HG03159 (cell line): ENCODE results near the gene RAB30.

Experiments
- ATAC-seq: cut with Tn5 transposase; IDR thresholded peaks from one replicate; pipeline ENCODE4 v1.9.1; 2021; ENCODE audit warnings: mild to moderate bottlenecking, moderate library complexity; ENCODE audit not compliant: unreplicated experiment

Gene RAB30

DNA sequence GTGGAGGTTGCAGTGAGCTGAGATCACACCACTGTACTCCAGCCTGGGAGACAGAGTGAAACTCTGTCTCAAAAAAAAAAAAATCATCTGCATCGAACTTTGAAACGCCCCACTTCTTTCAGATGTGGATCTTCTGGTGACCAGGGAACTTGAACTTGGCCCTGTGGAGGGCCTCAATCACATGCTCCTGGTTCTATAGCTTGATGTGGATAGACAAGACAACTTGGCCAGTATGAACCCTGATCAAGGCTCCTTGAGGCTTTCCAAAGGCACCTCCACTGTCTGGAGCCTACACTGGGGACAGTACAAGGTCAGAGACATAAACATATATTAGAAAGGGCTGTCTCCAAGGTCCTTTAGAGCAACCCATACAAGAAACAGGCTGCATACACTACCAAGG, 30.6 kb downstream of the RAB30 start:
- no peak for ATAC-seq

DNA sequence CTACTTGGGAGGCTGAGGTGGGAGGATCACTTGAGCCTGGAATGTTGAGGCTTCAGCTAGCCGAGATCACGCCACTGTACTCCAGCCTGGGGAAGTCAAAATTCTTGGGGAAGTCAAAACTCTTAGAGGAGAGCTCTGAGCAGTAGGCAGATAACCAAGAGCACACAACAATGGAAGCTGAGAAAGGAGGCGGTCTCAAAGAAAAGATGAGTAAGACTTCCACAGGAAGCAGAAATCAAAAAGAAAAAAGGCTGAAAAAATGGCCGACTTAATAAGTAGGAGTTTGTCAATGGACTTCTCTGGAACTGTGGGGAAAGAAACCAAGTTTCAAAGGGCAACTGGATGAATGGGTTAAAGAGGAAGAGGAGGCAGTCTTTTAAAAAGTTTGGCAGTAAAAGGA, 32.1 kb downstream of the RAB30 start:
- no peak for ATAC-seq

DNA sequence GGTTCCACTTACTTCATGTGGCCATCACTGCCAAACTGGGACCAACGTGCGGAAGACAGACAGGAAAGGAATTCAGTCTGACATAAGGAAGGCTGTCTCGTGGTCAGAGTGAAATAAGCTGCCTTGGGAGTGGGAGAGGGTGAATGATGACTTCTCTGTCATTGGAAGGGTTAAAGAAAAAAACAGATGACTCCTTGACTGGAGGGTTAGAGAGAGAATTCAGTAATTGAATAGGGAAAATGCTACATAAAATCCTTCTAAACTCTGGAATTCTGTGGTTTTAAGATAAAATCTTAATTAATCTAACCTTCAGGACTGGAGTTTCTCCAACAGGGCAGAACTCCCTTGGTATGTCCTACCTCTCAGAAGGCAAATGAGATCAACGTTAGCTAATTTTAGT, 33.8 kb downstream of the RAB30 start:
- no peak for ATAC-seq

DNA sequence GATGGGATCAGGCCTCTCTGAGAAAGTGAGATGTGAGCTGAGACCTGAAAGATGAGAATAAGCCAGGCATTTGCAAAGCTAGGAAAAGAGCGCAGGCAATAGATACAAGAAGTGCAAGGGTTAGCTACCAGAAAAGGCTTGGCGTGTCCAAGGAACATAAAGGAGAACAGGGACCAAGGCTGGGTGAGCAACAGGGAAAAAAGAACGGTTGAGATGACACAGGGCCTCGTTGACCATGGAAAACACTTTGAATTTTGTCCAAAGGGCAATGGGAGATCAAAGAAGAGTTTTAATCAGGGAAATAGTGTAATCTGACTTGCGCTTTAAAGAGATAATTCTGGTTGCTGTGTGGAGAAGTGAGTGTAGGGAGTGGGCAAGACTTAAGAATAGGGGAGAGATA, 35.0 kb downstream of the RAB30 start:
- no peak for ATAC-seq

DNA sequence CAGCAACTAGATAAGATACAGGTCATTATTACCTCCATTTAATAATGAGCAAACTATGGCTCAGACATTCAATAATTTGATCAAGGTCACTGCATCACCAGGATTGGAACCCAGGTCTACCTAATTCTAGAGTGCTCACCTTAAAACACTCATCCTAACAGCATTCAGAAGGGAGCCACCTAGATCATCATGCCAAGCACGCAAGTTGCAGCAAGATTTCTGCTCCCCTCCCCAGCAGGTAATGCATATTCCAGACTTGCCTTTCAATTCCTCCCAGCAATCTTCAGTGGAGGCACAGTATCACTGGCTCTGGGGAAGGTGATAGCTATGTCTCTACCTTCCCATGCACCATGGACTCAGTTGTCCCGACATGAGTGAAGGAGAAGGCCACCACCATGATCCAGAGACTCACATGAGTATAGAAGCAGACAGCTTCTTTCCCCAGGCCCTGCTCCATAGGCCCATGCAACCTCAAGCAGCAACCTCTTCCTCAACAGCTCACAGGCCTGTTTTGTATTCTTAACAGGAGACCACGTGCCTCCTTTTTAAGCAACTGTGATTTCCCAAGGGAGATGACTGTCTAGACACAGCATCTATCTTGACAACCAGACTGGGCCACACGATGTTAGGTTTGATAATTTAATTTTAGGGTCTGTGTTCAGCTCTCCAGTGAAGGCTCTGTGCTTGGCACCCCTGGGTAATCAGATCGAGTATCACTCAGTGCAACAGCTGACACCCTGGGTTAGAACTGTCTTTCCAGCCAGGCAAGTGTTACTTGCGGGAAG, 36.4 kb downstream of the RAB30 start:
- ATAC-seq, result no peak

DNA sequence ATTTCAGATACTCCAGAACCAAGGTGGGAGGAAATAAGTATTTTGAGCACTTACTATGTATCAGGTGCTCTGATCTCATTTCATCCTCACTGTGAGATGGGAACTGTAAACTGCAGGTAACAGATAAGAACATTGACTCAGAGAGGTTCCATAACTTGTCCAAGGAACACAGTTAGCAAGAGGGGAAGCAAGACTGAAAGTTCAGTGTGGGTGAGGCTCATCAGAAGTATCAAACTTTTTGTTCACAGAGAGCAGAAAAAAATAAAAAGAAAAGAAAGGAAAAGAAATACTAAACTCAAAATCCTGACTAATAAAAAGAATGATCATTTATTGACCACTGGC, 37.1 kb downstream of the RAB30 start:
- no peak for ATAC-seq

DNA sequence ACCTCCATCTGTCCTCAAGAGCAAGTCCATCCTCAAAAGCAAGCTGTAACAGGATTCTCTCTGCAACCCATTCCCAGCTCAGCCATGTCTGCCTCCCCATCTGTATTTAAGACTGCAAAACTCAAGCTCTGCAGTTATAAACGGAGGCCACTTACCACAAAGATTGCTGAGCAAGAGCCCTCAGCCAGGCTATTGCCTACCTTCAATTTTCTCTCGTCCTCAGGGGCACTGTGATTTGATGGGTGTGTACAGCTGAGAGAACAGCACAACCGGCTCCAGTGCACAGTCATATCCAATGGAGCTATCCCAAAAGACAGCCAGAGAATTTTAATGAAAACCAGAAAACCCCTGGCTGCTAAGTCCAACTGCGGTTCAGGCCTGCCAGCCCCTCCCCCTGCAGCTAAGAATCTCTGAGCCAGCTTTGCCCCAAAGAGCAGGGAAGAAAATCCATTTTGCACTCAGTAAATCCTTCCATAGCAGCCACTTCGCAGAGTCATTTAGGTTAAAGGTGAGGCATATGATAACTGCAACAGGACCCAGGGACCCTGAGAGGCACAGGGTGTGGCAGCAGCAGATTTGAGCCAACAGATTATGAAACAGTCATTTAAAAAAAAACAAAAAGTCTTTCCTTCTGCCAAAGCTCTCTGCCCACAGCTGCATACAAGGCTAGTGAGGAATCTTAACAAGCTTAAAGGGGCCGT, 37.6 kb downstream of the RAB30 start:
- no peak for ATAC-seq

DNA sequence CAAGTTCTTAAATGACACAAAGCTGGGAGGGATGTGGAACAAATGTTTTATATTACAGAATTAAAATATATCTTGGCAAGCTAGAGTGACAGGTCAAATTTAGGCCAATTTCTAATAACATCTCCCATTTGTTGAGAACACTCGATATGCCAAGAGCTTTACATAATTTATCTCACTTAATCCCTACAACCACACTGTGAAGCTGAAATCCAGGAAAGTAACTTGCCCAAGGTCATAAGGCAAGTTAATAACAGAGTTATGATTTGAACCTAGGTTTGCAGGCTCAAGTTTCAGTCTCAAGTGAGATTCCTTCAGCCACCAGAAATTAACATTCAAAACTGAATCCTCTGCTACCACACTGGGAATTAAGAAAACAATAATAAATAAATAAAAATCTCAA, 38.3 kb downstream of the RAB30 start:
- ATAC-seq, result no peak

DNA sequence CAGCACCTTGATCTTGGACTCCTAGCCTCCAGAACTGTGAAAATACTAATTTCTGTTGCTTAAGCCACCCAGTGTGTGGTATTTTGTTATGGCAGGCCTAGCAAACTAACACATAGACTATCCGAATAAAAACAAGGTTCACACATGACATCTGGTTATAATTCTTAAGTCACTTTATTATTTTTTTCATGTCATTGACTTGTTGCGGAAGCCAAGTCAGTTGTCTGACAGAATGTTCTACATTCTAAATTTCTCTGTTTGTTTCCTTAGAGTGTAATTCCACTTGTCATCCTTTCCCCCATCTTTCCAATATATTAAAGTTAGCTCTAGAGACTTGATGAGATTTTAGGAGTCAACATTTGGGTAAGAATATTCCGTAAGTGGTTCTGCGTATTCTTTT, 40.6 kb downstream of the RAB30 start:
- ATAC-seq, result no peak

DNA sequence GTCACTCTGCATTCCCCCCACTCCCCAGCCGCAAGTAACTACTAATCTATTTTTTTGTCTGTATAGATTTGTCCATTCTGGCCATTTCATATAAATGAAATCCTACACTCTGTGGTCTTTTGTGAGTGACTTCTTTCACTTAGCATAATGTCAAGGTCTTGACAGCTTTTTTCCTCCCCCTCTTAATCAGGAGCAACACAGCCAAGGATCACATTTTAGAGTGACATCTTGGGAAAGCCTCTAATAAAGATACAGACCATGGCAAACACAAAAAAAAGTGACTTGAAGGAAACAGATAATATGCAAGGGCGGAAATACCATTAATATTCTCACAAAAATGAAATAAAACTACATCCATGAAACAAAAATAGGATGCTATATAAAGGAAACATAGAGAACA, 43.9 kb downstream of the RAB30 start:
- no peak for ATAC-seq

DNA sequence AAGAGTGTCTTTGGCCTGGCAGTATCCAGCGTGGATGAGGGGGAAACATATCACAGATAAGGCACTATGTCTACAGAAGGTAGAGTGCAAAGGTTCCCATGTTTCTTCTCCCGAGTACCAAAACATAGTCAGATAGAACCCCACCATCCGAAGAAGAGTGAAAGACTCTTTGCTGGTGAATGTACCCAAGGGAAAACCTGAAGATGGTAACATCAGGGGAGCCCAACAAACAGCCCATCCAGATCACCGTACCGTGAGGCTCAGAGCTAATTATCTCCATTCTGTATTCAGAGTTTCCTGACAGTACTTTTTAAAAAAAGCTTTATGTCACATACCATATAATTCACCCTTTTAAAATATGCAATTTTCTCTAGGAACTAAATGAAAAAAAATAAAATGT, 44.4 kb downstream of the RAB30 start:
- ATAC-seq, result no peak

DNA sequence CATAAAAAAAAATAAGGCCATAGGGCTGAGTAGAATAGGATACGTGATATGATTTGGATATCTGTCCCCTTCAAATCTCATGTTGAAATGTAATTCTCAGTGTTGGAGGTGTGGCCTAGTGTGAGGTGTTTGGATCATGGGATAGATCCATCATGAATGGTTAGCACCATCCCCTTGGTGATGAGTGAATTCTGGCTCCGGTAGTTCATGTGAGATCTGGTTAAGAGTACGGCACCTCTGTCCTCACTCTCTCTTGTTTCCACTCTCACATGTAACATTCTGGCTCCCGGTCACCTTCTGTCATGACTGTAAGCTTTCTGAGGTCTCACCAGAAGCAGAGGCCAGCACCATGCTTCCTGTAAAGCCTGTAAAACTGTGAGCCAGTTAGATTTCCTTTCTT, 45.5 kb downstream of the RAB30 start:
- ATAC-seq, result no peak

DNA sequence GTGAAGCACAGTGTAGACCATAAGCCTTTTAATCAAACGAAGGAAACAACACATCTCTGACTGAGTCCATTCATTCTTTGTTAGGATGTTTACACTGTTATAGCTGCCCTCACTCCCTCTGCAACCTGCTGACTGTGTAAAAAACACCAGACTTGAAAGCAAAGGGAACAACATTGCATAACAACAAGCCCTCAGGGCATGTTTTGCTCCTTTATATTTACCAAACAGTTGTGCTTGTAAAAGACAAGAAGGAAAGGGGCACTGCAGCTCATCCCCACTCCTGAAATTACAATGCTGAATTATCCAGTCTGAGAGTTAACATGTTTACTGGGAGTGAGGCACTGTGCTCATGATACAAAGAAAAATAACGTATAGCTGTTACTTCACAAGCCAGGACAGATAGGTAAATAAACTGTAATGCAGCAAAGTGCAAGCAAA, 46.4 kb downstream of the RAB30 start:
- ATAC-seq, result no peak

DNA sequence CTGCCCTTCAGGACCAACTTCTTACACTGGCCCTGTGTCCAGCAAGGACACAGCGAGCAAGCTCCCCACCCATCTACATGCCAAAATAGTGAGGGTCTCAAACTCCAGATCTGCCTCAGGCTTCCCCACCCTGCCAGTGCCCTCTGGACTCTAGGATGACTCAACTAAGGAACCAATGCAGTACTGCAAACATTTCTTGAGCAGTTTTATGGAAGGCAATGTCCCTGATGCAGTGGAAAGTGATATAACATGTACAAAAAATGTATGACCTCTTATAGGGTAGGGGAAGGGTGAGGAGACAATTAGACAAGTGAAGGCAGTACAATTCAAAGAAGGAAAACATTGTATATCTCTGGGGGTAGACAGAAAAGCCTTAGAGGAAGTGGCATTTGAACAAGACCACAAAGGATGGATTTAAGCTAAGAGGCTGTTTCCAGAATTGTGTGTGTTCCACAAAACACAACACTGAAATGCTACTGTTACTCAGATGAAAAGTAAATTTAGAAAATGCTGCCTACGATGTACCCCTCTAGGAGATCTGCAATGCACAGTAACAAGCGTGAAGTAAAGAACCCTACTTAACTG, 47.3 kb downstream of the RAB30 start:
- no peak for ATAC-seq

DNA sequence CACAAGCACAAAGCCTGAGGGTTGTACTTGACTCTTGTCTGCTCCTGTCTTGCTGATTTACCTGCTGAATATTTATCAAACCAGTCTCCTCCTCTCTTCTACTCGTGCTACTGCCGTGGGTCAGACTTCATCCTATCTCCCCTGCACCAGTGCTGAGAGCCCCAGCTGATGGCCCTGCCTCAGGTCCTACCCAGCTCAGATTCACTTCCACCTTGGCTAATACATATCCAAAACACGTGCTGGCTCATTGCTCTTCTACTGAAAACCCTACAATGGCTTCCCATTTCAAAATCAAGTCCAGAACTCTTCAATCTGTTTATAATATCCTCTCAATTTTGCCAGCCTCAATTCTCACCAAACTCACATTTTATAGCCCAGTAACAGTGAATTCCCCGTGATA, 48.3 kb downstream of the RAB30 start:
- ATAC-seq, result no peak

DNA sequence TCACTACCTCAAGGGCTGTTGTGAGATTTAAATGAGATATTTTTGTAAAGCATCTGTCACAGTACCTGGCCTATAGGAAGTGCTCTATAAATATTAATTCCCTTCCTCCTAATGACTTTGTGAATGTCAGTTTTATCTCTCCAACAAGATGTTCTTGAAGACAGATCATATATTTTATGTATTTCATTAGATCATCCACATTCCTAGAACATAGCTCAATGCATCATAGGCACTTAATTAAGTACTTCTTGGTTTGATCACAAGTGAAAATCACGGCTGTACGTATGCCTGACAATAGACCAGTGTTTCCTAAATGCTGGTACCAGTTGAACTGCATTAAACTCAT, 49.9 kb downstream of the RAB30 start:
- no peak for ATAC-seq

DNA sequence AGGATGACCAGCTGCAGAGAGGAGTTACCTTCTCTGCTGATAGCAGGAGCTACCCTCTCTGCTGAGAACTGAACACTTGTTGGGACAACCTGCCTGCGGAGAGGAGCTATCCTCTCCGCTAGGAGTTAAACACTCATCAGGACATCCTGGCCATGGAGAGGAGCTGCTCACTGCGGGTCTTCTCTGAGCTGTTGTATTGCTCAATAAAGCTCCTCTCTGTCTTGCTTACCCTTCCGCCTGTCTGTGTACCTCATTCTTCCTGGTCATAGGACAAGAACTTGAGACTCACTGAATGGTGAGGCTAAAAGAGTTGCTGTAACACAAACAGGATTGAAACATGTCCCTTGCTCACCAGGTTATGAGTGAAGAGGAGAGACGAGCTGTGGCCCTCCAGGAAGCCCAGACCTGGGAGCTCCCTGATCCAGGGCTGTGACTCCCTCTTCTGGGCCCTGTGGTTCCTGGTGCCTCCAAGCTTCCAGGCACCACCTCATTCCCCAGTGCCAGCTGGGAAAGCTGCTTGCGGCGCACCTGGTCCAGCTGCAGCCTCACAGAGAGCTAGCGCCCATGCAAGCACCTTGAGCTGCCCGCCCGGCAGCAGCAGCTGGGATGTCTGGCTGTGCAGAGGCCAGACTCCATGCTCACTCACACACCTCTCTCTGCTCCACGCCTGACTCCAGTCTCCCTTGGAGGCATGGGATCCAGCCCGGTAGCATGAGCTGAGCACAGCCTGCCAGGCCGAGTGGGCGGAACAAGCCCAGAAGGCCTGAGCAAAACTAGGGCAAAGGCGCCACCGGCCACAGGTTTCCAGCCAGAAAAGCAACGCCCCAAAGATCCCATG, 50.5 kb downstream of the RAB30 start:
- ATAC-seq, result no peak

DNA sequence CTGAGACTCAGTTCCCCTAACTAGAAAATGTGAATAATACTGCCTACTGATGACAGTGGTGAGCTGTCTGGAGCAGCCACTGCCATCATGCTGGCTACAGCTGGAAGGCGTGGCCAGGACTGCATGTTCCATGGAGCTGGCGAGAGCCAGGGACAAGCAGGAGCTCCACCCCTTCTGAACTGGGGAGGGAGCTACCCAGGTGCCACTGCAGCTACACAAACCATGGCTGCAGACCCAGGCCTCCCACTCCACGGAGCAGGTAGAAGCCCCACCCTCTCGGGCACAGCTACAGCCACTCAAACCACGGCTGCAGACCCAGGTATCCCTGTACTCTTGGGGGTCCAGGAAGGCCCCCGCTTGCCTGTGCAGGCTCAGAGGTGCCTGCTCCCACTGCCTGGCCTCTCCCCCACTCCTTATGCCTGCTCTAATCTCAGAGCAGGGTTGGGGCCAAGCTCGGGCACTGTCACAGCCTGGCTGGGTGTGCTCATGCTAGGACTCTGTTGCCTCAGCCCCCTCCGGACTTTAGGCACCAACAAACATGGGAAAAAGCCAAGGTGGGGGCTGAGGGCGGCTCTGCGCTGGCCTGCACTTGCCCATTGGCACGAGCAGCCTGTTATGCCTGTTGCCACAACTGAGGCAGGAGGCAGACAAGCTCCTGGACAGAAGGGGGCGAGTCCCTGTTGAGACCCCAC, 51.7 kb downstream of the RAB30 start:
- ATAC-seq, result no peak

DNA sequence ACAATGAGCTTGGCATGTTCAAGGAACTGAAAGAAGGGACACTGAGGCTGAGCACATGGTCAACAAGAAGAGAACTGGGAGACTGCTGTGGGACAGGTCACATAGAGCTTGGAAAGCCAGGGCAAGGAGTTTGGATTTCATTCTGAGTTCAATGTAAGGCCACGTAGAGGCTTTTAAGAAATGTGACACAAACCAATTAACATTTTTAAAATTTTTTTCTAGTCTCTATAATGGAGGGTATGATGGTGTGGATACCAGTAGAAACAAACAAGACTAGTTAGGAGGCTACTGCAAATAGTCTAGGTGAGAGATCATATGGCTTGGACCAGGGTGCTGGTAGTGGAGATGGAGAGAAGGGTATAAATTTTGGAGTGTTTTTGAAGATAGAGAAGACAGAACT, 56.7 kb downstream of the RAB30 start:
- no peak for ATAC-seq

DNA sequence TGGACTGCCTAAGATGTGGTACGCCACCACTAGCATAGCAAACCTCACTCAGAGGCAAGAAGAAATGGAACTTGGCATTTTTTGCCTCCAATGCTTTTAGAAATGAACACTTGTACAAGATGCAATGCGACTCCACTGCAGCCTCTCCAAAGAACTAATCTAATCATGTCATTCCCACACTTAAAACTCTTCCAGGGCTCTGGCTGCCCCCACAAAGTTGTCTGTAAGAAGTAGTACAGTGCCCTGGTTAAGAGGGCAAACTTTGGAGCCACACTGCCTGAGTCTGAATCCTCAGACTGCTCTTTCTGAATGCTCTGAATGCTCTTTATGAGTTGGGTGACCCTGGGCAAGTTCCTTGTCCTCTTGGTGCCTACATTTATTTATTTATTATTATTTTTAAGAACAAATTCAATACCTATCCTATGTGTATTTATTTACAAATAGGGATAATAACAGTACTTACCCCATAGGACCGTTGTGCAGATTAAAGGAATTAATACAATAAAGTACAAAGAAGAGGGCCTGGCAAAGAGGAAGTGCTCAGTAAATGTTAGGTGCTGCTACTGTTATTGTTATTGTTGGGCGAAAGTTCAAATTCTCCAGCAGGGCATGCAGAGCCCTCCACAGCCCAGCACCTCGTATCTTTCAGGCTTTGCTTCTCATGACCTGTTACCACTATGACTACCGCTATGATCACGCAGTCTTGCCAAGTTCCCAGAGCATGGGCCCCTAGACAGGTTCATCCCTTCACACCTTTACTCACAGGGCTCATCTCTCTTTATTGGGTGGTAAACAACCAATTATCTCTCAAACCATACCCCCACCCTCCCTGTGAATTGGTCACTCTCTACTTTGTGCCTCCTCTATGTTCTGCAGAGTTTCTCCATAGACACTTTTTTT, 59.3 kb downstream of the RAB30 start:
- no peak for ATAC-seq
